ENCODE data around the gene TSGA10IP.

- no peak for TF ChIP-seq CTCF (IDR thresholded peaks at IDR 0.05; ENCODE audit: insufficient read depth, low read depth, low read length)
- no peak for TF ChIP-seq EZH2 (IDR thresholded peaks at IDR 0.05; ENCODE audit: insufficient read depth, low read length)
Observed at GRCh38 chr11:65961267-65962140, 16.2 kb downstream of the TSGA10IP start, which contains the start of gene SART1.

Measured in astrocyte (in vitro differentiated cells and primary cell).